GM12873 (cell line): ENCODE results near the gene NR2E3.

ENCODE experiments used
- TF ChIP-seq, protein P1 (sequence below): IDR thresholded peaks from 2 replicates; pipeline ENCODE4 v1.5.1; 2012; ENCODE audit warnings: low read depth, mild to moderate bottlenecking, moderate library complexity, low read length, control low read depth; ENCODE audit not compliant: insufficient read depth; ENCODE audit errors: missing control alignments

The NR2E3 gene

GRCh38 chr15:71777216-71777943 is 33.0 kb upstream of the NR2E3 start:
- TF ChIP-seq, protein P1, sequence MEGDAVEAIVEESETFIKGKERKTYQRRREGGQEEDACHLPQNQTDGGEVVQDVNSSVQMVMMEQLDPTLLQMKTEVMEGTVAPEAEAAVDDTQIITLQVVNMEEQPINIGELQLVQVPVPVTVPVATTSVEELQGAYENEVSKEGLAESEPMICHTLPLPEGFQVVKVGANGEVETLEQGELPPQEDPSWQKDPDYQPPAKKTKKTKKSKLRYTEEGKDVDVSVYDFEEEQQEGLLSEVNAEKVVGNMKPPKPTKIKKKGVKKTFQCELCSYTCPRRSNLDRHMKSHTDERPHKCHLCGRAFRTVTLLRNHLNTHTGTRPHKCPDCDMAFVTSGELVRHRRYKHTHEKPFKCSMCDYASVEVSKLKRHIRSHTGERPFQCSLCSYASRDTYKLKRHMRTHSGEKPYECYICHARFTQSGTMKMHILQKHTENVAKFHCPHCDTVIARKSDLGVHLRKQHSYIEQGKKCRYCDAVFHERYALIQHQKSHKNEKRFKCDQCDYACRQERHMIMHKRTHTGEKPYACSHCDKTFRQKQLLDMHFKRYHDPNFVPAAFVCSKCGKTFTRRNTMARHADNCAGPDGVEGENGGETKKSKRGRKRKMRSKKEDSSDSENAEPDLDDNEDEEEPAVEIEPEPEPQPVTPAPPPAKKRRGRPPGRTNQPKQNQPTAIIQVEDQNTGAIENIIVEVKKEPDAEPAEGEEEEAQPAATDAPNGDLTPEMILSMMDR = no peak

DNA sequence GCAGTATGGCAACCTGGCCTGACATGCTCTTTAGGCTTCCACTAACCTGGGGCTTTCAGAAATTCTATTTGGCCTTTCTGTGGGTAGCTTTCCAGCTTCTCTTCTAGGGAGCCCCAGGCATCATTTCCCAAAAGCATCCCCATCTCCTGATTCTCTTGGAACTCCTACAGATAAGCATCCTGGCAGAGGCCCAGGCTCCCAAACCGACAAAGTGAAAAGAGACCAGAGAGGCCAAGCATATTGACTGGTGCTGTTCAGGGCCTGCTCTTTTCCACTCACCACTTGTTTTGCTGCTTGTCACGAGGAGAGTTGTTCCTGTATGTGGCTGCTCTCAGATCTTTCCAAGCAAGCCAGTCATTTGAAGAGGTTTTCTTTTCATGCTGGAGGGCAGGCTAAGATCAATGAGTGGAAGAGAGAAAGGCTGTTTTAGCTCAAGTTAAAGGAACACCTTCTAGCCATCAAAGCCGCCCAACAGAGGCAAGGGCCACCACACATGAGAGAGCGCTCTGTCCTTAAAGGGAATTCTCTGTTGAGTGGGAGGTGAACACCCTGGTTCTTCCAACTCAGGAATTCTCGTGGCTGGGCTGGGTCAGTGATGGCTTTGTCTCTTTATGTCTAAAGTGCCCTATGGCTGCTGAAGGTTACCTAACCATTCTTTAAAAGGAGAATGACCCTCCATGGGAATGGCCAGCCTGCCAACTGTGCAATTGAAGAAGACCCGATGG is 31.1 kb upstream of the NR2E3 start:
- TF ChIP-seq, protein P1 = no peak

DNA sequence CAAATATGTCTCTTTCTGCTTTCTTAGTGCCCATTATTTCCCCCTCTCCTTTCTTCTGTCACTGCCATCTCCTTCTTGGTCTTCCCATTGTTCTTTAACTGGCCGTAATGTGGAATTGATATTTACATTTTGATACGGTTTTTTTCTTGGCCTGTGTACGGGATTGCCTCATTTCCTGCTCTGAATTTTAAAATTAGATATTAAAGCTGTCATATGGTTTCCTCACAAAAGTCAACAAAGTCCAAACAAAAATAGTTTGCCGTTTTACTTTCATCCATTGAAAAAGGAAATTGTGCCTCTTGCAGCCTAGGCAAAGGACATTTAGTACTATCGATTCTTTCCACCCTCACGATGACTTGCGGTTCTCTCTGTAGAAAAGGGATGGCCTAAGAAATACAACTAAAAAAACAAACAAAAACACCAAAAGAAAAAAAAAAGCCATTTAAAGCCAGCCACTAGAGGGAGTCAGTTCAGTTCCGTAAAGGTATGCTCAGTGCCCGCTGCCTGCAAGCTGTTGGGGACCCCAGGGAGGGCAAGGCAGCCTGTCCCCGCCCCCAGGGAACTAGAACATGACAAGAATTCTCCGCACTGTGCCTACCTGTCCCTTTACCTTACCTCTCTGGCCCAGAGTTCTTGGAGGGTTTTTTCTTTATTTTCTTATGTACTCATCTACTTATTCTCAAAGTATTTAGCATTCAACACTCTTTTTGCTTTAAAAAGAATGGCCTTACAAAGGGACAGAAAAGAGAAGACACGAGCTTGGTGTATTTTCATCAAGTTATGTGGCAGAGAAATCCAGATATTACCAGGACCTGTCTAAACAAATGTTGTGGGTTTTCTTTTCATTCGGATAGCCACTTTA is 30.0 kb upstream of the NR2E3 start:
- TF ChIP-seq, protein P1 = peak; percentile 84

DNA sequence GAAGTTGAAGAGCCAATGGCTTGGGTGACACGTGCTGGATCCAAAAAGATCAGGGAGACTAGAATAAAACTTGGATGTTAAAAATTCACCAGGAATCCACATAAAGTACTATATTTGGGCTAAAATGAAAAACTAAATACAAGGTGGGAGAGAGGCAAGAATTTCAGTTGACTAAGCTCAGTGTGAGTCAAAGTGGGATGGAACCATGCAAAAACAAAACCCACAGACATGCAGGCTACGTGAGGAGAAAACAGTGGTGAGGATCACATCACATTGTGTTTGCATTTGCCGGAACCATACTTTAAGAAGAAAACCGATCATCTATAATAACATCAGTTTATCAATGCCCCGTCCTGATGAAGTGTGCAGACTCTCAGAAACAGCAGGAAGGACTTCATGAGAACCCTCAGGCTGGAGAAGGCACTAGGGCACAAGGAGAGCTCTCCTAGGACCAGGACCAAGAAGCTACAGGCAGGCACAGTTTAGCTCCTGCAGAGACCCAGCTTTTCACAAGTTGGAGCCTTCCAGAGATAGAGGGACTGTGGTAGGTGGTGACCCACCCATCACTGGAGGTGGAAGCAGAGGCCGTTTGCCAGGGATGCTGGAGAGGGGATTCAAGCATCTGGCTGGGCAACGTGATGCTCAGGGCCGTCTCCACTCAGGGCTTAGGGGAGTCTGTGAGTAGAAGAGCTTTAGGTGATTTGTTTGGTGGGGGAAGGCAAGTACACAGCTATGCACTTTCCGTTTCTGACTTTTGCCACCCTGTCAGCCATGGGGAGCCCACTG is 29.0 kb upstream of the NR2E3 start:
- TF ChIP-seq, protein P1 = peak; percentile 4

DNA sequence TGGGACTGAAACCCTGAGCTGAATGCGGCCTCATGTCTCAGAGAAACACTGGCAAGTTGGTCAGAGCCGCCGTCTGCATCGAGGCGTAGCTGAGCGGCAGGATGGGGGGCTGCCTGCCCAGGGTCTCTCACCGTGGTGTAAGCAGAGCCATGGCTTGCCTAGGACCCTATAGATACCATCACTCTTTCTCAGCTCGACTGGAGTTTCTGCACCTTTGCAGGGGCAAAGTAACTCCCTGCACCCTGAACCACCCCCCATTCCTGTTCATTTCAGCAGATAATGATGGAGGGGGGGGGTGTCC is 28.4 kb upstream of the NR2E3 start:
- TF ChIP-seq, protein P1 = no peak

DNA sequence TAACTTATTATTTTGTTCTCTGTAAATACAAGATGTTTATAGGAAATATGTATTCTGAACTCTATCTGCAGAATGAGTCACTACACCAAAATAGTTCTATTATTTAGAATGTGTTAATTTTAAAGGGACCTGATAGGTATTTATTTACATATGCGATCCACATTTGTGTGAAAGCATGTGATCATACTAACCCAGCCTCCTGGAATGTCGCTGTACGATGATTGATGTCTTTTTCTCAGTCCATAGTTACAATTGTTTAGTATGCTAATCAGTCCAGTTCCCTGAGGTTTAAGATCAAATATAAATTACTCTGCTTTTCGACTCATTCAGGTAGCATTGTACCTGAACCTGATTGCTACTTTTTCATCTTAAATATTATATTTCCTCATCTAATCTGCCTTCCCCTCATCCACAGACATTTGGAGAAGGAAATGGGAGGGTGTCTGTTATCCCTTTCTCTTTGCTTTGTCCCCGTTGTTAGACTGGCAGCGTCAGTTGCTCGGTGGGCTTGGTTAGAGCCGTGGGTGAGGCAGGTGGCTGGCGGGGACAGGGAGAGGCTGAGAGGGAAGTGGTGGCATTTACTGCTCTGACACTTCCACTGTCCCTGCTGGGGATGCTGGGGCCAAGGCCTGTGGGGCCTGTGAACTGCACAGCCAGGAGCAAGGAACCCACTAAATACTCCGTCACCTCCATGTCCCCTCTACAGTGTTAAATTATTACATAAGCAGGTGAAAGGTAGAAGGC is 27.8 kb upstream of the NR2E3 start:
- TF ChIP-seq, protein P1 = no peak
